Activated naive CD4-positive, alpha-beta T cell treated with anti-CD3 and anti-CD28 coated beads for 36 hours (primary cell): Measurements from ENCODE around the gene ERBB4. TPM values are rescaled to one million over a fixed set of nuclear protein-coding genes. Genes with fewer than 3 reads are reported as not detected.

Experiments used
- CTCF ChIA-PET: fragments of 350-600 bp; sonication (Branson Sonifier 250); formaldehyde crosslinking; loops from one replicate; lab custom pipeline; 2021; ENCODE audit warnings: antibody characterized with exemption; lab: Charles Lee
- DNase-seq: peaks from one replicate; pipeline ENCODE4 v3.0.0-alpha.2; 2020
- H3K27ac Mint-ChIP-seq: one replicate; pipeline ENCODE4 v1.8.0; 2021; ENCODE audit warnings: mild to moderate bottlenecking, mixed read lengths
- H3K27me3 Mint-ChIP-seq: one replicate; pipeline ENCODE4 v1.8.0; 2021; ENCODE audit warnings: low read depth, mixed read lengths
- H3K36me3 Mint-ChIP-seq: one replicate; pipeline ENCODE4 v1.8.0; 2021; ENCODE audit warnings: low read depth, mixed read lengths
- H3K4me1 Mint-ChIP-seq: one replicate; pipeline ENCODE4 v1.8.0; 2021; ENCODE audit warnings: low read depth, mixed read lengths
- H3K4me3 Mint-ChIP-seq: one replicate; pipeline ENCODE4 v1.8.0; 2021; ENCODE audit warnings: mild to moderate bottlenecking, moderate library complexity, mixed read lengths
- H3K9me3 Mint-ChIP-seq: one replicate; pipeline ENCODE4 v1.8.0; 2021; ENCODE audit warnings: mixed read lengths
- intact Hi-C: fragments of 100-400 bp; cut with micrococcal nuclease; formaldehyde crosslinking; loops from one replicate; pipeline ENCODE4 v1.15.1; 2023
- total RNA-seq, 2 experiments: library from RNA; stranded (reverse); gene quantifications; one replicate each; pipeline ENCODE4 v1.2.3, GENCODE V29; 2021

ERBB4 gene
- total RNA-seq, 2 experiments from 2014 or later = not detected

DNA sequence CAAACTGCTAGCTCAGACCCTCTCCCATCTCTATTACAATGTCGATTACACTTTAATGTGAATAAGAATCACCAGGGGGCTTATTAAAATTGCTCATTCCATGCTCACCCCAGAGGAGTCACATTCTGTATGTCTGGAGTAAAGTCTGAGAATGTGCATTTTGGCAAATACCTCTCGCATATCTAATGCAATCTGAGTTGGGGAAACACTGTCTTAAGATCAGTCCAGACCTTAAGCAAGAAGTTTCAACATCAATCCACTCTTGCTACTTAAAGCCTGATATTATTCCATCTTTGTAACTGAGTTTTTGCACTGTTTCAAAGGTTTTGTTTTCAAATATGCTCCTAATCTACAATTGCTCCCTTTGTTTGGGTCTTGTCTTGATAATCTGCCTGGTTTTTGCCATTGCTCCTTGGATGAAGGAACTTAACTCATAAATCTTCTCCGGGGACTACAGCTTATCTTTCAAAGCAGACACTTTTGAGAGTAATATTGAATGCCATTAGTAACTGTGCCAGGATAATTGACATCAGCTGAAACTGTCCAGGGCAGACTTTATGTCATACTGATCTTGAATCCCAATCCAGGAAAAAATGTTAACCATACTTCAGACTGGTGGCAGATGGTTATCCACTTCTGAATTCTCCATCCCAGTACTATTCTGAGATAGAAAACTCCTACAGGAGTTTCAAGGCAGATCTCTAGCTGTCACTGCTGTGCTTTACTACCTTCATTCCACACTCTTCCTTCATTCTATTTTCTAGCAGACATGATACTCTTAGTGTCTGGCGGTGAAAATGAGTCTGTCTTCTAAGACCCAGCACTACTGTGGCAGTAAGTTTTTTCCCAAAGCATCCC, 200.9 kb downstream of the ERBB4 start:
- Mint-ChIP-seq H3K27me3 (no peaks in the 10 kb centered on the region), H3K4me1 (no peaks in the 10 kb centered on the region), H3K4me3 (no peak overlapping the region), H3K9me3 (no peaks in the 10 kb centered on the region), H3K27ac (no peak overlapping the region), H3K36me3 (no peaks in the 10 kb centered on the region)
- intact Hi-C loops = no loop called here
- no peak for DNase-seq
- CTCF ChIA-PET = no interaction called here

DNA sequence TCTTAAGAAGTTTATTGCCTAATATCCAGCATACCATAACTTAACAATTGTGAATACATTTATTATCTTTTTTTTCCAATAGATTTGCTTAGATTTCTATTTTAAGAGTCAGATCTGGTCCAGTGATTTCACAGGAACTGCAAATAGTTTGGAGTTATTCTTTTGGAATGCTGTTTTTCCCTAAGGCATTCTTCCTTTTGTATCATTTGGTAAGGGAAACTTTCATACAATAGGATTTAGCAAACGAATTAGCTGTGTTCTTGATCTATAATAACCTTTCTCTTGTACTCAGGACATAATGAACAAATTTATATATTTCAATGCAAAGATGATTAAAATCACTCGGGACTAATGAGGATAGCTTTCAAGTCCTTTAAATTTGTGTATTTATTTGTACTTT, 201.6 kb downstream of the ERBB4 start:
- Mint-ChIP-seq H3K27ac (no peak overlapping the region), H3K27me3 (no peaks in the 10 kb centered on the region), H3K9me3 (no peaks in the 10 kb centered on the region), H3K4me3 (no peak overlapping the region), H3K4me1 (no peaks in the 10 kb centered on the region), H3K36me3 (no peaks in the 10 kb centered on the region)
- DNase-seq = no peak
- intact Hi-C loops = no loop called here
- CTCF ChIA-PET = no interaction called here

DNA sequence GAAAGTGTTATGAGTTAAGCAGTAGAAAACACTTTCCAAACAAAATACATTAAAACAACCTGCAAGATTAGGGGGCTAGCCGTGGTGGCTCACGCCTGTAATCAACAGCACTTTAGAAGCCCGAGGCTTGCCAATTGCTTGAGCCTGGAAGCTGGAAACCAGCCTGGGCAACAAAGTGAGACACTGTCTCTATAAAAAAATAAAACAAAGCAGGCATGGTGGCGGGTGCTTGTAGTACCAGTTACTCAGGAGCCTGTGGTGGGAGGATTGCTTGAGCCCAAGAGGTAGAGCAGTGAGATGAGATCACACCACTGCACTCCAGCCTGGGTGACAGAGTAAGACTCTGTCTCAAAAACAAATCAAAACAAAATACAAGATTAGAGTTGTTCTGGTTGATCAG, 208.3 kb downstream of the ERBB4 start:
- no peaks in the 10 kb centered on the region for H3K27me3 Mint-ChIP-seq
- H3K4me3 Mint-ChIP-seq = no peak overlapping the region
- CTCF ChIA-PET = no interaction called here
- no peaks in the 10 kb centered on the region for H3K4me1 Mint-ChIP-seq
- no peaks in the 10 kb centered on the region for H3K9me3 Mint-ChIP-seq
- DNase-seq = no peak
- intact Hi-C loops = no loop called here
- H3K36me3 Mint-ChIP-seq = no peaks in the 10 kb centered on the region
- H3K27ac Mint-ChIP-seq = no peak overlapping the region

DNA sequence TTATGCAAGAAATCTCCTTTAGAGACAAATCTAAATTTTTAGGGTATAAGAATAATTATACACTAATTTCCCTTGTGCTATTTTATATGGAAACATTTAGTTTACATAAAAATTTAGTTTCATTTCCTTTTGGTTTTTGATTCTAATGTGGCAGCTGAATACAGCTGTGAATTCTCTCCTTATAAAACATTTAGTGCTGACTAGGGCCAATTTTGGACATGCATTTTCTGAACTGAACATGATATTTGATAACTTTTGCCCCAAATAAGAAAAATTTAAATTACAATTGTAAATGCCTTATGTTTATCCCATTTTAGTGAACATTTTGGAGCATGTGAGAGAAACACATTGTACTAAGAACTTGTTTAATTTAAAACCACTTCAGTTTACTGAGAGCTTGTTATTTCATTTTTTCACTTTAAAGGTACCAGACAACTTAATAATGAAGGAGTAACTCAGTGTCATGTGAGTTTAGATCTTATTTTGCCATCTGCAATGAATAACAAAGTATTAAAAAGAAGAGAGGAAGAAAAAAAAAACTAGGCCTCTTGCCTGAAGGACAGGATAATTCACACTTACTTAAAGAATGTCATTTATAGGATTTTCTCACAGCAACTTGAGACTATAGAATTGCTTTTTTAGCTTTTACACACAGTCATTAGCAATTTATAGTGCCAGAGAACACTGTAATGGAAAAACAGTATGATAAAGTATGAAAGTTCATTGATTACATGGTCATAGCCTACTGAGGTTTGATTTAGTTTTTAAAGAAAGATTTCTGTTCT, 209.7 kb downstream of the ERBB4 start:
- Mint-ChIP-seq H3K4me1 (no peaks in the 10 kb centered on the region), H3K4me3 (no peak overlapping the region), H3K27me3 (no peaks in the 10 kb centered on the region), H3K27ac (no peak overlapping the region), H3K9me3 (no peaks in the 10 kb centered on the region), H3K36me3 (no peaks in the 10 kb centered on the region)
- DNase-seq = no peak
- CTCF ChIA-PET = no interaction called here
- intact Hi-C loops = no loop called here

DNA sequence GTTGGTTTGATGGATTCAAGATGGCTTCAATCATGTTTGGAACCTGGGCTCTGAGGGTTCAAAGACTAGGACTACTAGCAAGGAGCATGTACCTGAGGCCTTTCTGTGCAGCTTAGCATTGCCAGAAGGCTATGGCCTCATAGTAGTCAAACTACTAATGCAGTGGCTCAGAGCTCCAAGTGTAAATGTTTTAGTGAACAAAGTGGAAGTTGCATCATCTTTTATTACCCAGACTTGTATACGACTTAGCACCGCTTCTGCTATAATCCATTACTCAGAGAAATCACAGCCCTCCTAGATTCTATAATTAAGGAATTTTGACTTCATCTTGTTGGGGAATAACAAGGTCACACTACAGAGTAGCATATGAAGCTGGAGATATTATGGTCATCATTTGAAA, 210.5 kb downstream of the ERBB4 start:
- CTCF ChIA-PET = no interaction called here
- Mint-ChIP-seq H3K4me1 (no peaks in the 10 kb centered on the region), H3K9me3 (no peaks in the 10 kb centered on the region), H3K4me3 (no peak overlapping the region), H3K27me3 (no peaks in the 10 kb centered on the region), H3K27ac (no peak overlapping the region), H3K36me3 (no peaks in the 10 kb centered on the region)
- intact Hi-C loops = no loop called here
- DNase-seq = no peak

DNA sequence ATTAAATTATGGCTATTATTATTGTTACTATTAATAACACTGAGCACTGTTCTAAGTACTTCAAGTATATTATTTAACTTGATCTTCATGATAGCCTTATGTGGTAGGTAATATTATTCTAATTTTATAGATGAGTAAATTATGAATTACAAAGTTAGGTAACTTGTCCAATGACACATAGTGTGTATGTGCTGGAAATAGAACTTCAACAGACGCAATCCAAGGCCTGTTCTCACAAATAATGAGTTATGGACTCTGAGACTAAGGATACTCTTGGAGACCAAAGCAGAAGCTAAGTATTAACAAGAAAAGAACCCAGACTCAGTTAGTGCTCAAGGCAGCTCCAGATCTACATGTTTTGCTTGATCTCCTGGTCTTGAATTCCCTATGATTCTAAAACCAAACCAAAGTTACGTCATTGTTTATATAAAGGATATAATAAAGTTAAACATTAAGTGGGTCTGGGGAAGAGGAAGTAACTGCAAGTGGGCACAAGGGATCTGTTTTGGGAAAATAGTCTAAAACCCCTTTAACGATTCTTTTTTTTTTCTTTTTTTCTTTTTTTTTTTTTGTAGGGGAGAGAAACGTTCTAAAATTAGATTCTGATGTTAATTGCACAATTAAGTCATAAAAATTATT, 211.3 kb downstream of the ERBB4 start:
- CTCF ChIA-PET = no interaction called here
- H3K36me3 Mint-ChIP-seq = no peaks in the 10 kb centered on the region
- H3K27ac Mint-ChIP-seq = no peak overlapping the region
- no peaks in the 10 kb centered on the region for H3K9me3 Mint-ChIP-seq
- intact Hi-C loops = no loop called here
- no peak overlapping the region for H3K4me3 Mint-ChIP-seq
- H3K4me1 Mint-ChIP-seq = no peaks in the 10 kb centered on the region
- no peak for DNase-seq
- H3K27me3 Mint-ChIP-seq = no peaks in the 10 kb centered on the region

DNA sequence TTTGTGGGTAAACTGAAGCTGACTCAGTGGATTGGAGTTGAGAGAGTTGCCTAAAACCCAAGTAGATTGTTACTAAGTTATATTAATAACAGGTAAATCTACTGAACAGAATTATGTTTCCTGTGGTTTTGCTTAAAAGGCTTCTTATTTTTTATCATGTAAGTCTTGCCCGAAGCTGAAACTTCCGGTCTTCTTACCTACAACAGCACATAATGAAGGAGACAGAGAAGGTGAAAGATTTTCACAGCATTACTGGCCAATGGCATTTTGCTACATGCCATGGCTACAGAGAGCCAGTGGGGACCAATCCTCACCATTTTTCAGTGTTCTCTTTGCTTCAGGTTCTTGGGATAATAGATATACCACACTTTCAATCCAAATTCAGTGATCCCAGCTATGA, 220.0 kb downstream of the ERBB4 start:
- no peaks in the 10 kb centered on the region for H3K9me3 Mint-ChIP-seq
- intact Hi-C loops = no loop called here
- CTCF ChIA-PET = no interaction called here
- no peak overlapping the region for H3K4me3 Mint-ChIP-seq
- DNase-seq = no peak
- H3K27me3 Mint-ChIP-seq = no peaks in the 10 kb centered on the region
- H3K27ac Mint-ChIP-seq = no peak overlapping the region
- H3K4me1 Mint-ChIP-seq = no peaks in the 10 kb centered on the region
- no peaks in the 10 kb centered on the region for H3K36me3 Mint-ChIP-seq

DNA sequence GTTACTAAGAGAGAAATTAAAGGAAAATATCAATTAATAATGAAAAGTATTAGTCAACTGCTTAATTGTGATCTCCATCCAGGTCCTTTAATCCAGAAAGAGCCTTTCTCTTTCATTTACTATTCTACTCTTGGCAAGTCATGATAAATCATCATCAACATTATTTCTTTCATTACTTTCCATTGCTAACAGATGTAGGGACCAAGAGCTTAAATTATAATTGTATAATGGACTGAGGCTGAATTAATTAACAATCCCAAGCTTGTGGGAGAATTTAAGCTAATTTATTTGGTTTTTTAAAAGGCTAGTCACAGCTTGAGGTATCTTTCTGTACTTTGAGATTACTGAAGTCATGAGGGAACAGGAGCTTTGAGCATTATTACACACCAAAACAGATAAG, 223.9 kb downstream of the ERBB4 start:
- DNase-seq = no peak
- intact Hi-C loops = no loop called here

DNA sequence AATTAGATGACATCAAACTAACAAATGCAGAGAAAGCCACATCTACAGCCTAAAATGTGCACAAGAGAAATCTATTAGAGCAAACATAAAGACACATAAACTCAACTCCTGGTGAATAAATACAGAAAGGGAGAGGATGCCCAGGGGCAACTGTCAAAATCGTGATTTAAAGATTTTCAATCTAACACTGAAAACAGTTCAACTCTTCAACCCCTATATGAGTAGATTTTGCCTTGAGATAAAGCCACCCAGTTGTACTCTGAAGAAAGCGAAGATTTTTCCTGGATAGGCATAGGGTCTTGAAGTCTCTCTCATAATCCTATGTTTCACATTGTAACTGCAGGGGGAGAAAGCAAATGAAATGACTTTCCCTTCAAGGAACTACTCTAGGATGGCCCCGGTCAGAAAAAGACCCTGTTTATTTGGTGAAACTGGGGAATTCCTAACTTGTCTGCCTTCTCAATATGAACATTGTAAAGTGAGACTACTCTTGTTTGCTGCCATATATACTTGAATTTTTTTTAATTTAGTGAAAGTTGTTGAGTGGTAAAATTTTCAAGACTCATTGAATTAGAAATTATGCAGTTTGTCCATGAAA, 226.7 kb downstream of the ERBB4 start:
- CTCF ChIA-PET = no interaction called here
- Mint-ChIP-seq H3K27me3 (no peaks in the 10 kb centered on the region), H3K9me3 (no peaks in the 10 kb centered on the region)

More for the DNA sequence above, 223.9 kb downstream of the ERBB4 start:
- H3K36me3 Mint-ChIP-seq = no peaks in the 10 kb centered on the region
- CTCF ChIA-PET = no interaction called here
- H3K4me3 Mint-ChIP-seq = no peak overlapping the region
- H3K9me3 Mint-ChIP-seq = no peaks in the 10 kb centered on the region
- H3K27me3 Mint-ChIP-seq = no peaks in the 10 kb centered on the region
- H3K27ac Mint-ChIP-seq = no peak overlapping the region
- H3K4me1 Mint-ChIP-seq = no peaks in the 10 kb centered on the region

DNA sequence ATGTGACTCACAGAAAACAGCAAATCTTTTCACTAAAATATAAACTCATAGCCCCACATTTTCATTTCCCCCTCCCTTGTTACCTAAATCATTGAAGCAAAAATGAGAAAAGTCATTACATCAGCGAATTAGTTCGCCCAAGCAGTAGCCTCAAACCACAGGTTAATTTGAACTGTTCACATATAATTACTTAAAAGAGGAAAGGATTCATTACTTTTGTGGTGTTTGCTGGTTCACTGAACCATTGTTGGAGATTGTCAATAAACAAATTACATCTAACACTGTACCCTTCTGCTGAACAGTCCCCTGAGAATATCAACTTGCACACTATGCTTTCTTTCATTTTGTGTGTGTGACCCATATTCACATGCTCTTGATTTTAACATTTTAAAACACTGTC, 238.7 kb downstream of the ERBB4 start:
- H3K27me3 Mint-ChIP-seq = no peaks in the 10 kb centered on the region
- CTCF ChIA-PET = no interaction called here
- H3K4me1 Mint-ChIP-seq = no peaks in the 10 kb centered on the region
- DNase-seq = no peak
- H3K9me3 Mint-ChIP-seq = peaks cover 1% of the 10 kb centered on the region
- no peaks in the 10 kb centered on the region for H3K36me3 Mint-ChIP-seq
- no peak overlapping the region for H3K27ac Mint-ChIP-seq
- no peak overlapping the region for H3K4me3 Mint-ChIP-seq
- intact Hi-C loops = no loop called here

More for the DNA sequence above, 226.7 kb downstream of the ERBB4 start:
- DNase-seq = no peak
- no peak overlapping the region for H3K4me3 Mint-ChIP-seq
- H3K36me3 Mint-ChIP-seq = no peaks in the 10 kb centered on the region
- H3K27ac Mint-ChIP-seq = no peak overlapping the region
- intact Hi-C loops = loop anchor here (1.0 kb wide), 1 partner anchor 14 kb away; no protein-coding TSS in a partner anchor
- H3K4me1 Mint-ChIP-seq = no peaks in the 10 kb centered on the region

DNA sequence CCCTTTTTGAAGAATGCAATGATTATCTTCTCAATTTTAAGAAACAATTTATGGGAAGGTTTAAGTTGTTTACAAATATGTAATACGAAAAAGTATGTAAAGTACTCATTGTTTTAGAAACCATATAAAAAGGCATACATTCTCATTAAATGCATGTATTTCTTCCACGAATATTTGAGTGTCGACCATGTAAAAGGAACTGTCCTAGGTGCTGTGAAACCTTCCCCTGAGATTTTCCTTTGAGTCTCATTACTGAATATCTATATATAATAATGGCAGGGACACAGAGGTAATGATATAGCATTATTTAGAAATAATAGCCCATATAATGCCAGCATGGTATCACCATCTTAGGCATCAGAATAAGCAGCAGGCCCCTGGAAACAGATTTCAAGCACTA, 239.3 kb downstream of the ERBB4 start:
- no peaks in the 10 kb centered on the region for H3K36me3 Mint-ChIP-seq
- H3K4me1 Mint-ChIP-seq = no peaks in the 10 kb centered on the region
- intact Hi-C loops = no loop called here
- CTCF ChIA-PET = no interaction called here
- no peaks in the 10 kb centered on the region for H3K27me3 Mint-ChIP-seq
- peaks cover 1% of the 10 kb centered on the region for H3K9me3 Mint-ChIP-seq
- no peak overlapping the region for H3K27ac Mint-ChIP-seq
- DNase-seq = no peak
- H3K4me3 Mint-ChIP-seq = no peak overlapping the region

DNA sequence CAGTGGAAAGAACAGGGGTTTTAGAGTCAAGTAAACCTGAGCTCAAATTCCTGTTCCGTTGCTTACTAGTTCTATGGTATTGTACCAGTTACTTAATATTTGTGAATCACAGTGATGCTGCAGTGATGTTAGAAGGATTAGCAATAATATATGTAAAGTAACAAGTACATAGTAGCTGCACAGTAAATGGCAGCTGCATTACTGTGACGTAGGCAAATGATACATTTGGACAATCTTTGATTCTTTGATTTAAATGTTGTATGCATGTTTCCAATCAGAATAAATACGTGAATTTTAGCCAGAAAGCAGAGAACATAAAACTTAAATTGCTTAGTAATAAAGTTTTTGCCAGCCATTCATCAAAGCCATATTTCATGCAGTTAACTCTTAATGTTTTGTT, 243.0 kb downstream of the ERBB4 start:
- Mint-ChIP-seq H3K36me3 (no peaks in the 10 kb centered on the region), H3K27ac (no peak overlapping the region), H3K9me3 (no peaks in the 10 kb centered on the region), H3K4me3 (no peak overlapping the region), H3K4me1 (no peaks in the 10 kb centered on the region), H3K27me3 (no peaks in the 10 kb centered on the region)
- intact Hi-C loops = no loop called here
- DNase-seq = no peak
- CTCF ChIA-PET = no interaction called here
